Coronary artery (tissue), 2 donors: Measurements from ENCODE around the gene TARS3.
"Not testable (repeated sequence)": the region's sequence is repeated elsewhere in the genome, so short reads cannot be mapped to it uniquely, and the experiment has no call there.

ENCODE experiments used
- DNase-seq: peaks from one replicate; pipeline ENCODE4 v3.0.0-alpha.2; 2017; ENCODE audit warnings: low spot score
- H3K27ac ChIP-seq, 2 donors: fragments of 200-600 bp; sonication (generic); one replicate each; pipeline ENCODE4 v1.5.1; 2016 to 2019
- H3K4me3 ChIP-seq: fragments of 200-600 bp; sonication (generic); 2 replicates; pipeline ENCODE4 v1.5.1; 2016; ENCODE audit warnings: mild to moderate bottlenecking, moderate library complexity
- CTCF ChIP-seq: fragments of 200-600 bp; sonication (generic); IDR thresholded peaks from one replicate; pipeline ENCODE4 v1.5.1; 2019; ENCODE audit warnings: antibody characterized with exemption

TARS3 gene

GRCh38 chr15:101637516-101637915 lies 86.8 kb downstream of the TARS3 start:
- H3K4me3 ChIP-seq: no peak overlapping the region
- no peak overlapping the region for H3K27ac ChIP-seq
- DNase-seq: no peak
- TF ChIP-seq CTCF: no peak

GRCh38 chr15:101637038-101637437 lies 87.2 kb downstream of the TARS3 start:
- no peak for TF ChIP-seq CTCF
- H3K27ac ChIP-seq: no peak overlapping the region
- no peak overlapping the region for H3K4me3 ChIP-seq
- no peak for DNase-seq

- no peak for TF ChIP-seq CTCF
- DNase-seq: no peak
- no peak overlapping the region for H3K4me3 ChIP-seq
Measured at GRCh38 chr15:101635944-101636727, 88.1 kb downstream of the TARS3 start.

GRCh38 chr15:101633356-101633755 lies 90.9 kb downstream of the TARS3 start:
- H3K27ac ChIP-seq: no peak overlapping the region
- no peak overlapping the region for H3K4me3 ChIP-seq
- no peak for DNase-seq
- no peak for TF ChIP-seq CTCF

More at GRCh38 chr15:101635944-101636727, 88.1 kb downstream of the TARS3 start:
- no peak overlapping the region for H3K27ac ChIP-seq

GRCh38 chr15:101626729-101627128 lies 97.5 kb downstream of the TARS3 start:
- H3K4me3 ChIP-seq, DNase-seq, H3K27ac ChIP-seq: not testable (repeated sequence)

DNA sequence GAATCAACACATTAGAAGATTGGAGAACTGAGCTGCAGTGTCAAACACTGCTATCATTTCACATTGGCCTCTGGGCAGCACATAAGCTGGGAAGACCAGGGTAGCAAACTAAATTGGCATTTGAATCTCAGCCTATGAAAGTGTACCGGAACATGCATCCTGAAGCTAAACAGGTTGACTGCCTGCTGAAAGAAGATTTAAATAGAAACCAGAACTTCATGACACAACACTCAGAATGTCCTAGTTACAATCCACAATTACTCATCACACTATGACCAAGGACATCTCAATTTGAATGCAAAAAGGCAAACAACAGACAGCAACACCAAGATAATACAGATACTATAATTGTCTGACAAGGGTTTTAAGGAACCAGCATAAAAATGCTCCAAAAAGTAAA lies 98.3 kb downstream of the TARS3 start:
- no peak for DNase-seq
- H3K4me3 ChIP-seq: no peak overlapping the region
- no peak overlapping the region for H3K27ac ChIP-seq
- no peak for TF ChIP-seq CTCF

DNA sequence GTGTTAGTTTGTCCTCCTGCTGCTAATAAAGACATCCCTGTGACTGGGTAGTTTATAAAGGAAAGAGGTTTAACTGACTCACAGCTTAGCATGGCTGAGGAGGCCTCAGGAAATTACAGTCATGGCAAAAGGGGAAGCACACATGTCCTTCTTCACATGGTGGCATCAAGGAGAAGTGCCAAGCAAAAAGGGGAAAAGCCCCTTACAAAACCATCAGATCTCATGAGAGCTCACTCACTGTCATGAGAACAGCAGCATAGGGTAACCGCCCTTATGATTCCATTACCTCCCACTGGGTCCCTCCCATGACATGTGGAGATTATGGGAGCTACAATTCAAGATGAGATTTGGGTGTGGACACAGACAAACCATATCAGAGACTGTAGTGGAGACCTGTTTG lies 99.1 kb downstream of the TARS3 start:
- no peak for DNase-seq
- Histone ChIP-seq H3K4me3 (no peak overlapping the region), H3K27ac (no peak overlapping the region)
- TF ChIP-seq CTCF: no peak
